ENCODE data around the gene RTN4RL2. TPM values are rescaled to one million over a fixed set of nuclear protein-coding genes. Genes with fewer than 3 reads are reported as not detected.
A peak's percentile ranks its signal among the peaks of the same experiment; 100 is the strongest.

Gene RTN4RL2
- total RNA-seq, 1 experiment from 2014 or later: 4.6 TPM

GRCh38 chr11:57427727-57428082, 32.6 kb upstream of the RTN4RL2 start:
- intact Hi-C loops (cut with micrococcal nuclease; ENCODE audit: unreplicated experiment): loop anchor here (5.0 kb wide), 1 partner anchor 65 kb away; no protein-coding TSS in a partner anchor

GRCh38 chr11:57428643-57429042, 31.7 kb upstream of the RTN4RL2 start:
- POLR2A ChIA-PET (ENCODE audit: unreplicated experiment): no interaction called here
- Histone ChIP-seq H4K20me1 (ENCODE audit: insufficient read depth) (no peaks in the 10 kb centered on the region), H3K4me1 (replicated peaks; ENCODE audit: insufficient read depth) (peaks cover 59% of the 10 kb centered on the region), H3K79me2 (ENCODE audit: low read depth) (peaks cover 31% of the 10 kb centered on the region), H3K9me2 (ENCODE audit: insufficient read depth) (no peaks in the 10 kb centered on the region), H3K27ac (peak overlapping the region; percentile 91; the same call in 1 of the 2 replicates), H3F3A (ENCODE audit: insufficient read depth, low read depth) (peaks cover 44% of the 10 kb centered on the region), H3K4me2 (no peak overlapping the region), H3K4me3 (no peak overlapping the region), H3K27me3 (ENCODE audit: insufficient read depth, low read depth) (no peaks in the 10 kb centered on the region), H3K9me3 (ENCODE audit: insufficient read depth, low read depth) (no peaks in the 10 kb centered on the region), H2AFZ (no peak overlapping the region), H3K36me3 (ENCODE audit: low read depth) (peaks cover 12% of the 10 kb centered on the region; the same call in 1 of the 2 replicates)
- TF ChIP-seq CTCF (conservative IDR thresholded peaks at IDR 0.05) (no peak), EZH2 (IDR thresholded peaks at IDR 0.05; ENCODE audit: low read depth) (no peak)
- CTCF ChIA-PET: no interaction called here
- BruUV-seq (replicated peaks): no TSS peak
- intact Hi-C loops (cut with micrococcal nuclease; ENCODE audit: unreplicated experiment): loop anchor here (5.0 kb wide), 1 partner anchor 64 kb away; no protein-coding TSS in a partner anchor
- no peak for DNase-seq

More at GRCh38 chr11:57427727-57428082, 32.6 kb upstream of the RTN4RL2 start:
- peak overlapping the region; percentile 75 for H2AFZ ChIP-seq
- peak overlapping the region; percentile 96 for H3K4me2 ChIP-seq
- CTCF ChIA-PET: interaction anchor here (0.6 to 1.1 kb wide), 4 partner anchors 51 to 106 kb away, joined by 3 to 5 read pairs (median 4); no protein-coding TSS in a partner anchor
- TF ChIP-seq EZH2 (IDR thresholded peaks at IDR 0.05; ENCODE audit: low read depth) (no peak), CTCF (conservative IDR thresholded peaks at IDR 0.05) (no peak)
- peaks cover 21% of the 10 kb centered on the region for H3K36me3 ChIP-seq (ENCODE audit: low read depth)
- H3K27ac ChIP-seq: peak overlapping the region; percentile 91
- no peaks in the 10 kb centered on the region for H3K9me3 ChIP-seq (ENCODE audit: insufficient read depth, low read depth)
- no TSS peak for BruUV-seq (replicated peaks)
- no peaks in the 10 kb centered on the region for H4K20me1 ChIP-seq (ENCODE audit: insufficient read depth)
- H3K4me1 ChIP-seq (replicated peaks; ENCODE audit: insufficient read depth): peaks cover 50% of the 10 kb centered on the region
- peaks cover 39% of the 10 kb centered on the region for H3K79me2 ChIP-seq (ENCODE audit: low read depth)
- DNase-seq: no peak
- H3K4me3 ChIP-seq: peak overlapping the region; percentile 73; the same call in 1 of the 2 replicates
- H3F3A ChIP-seq (ENCODE audit: insufficient read depth, low read depth): peaks cover 47% of the 10 kb centered on the region
- POLR2A ChIA-PET (ENCODE audit: unreplicated experiment): interaction anchor here (0.7 kb wide), 2 partner anchors 967 to 1710 kb away, joined by 6 to 7 read pairs; no protein-coding TSS in a partner anchor
- H3K9me2 ChIP-seq (ENCODE audit: insufficient read depth): no peaks in the 10 kb centered on the region
- no peaks in the 10 kb centered on the region for H3K27me3 ChIP-seq (ENCODE audit: insufficient read depth, low read depth)

- H3K36me3 ChIP-seq (ENCODE audit: low read depth): no peaks in the 10 kb centered on the region
- CTCF ChIA-PET: no interaction called here
- no peaks in the 10 kb centered on the region for H3K9me3 ChIP-seq (ENCODE audit: insufficient read depth, low read depth)
- no peaks in the 10 kb centered on the region for H3K27me3 ChIP-seq (ENCODE audit: insufficient read depth, low read depth)
- peaks cover 49% of the 10 kb centered on the region for H3F3A ChIP-seq (ENCODE audit: insufficient read depth, low read depth)
- H3K4me3 ChIP-seq: no peak overlapping the region
- POLR2A ChIA-PET (ENCODE audit: unreplicated experiment): no interaction called here
- H2AFZ ChIP-seq: no peak overlapping the region
- H3K4me1 ChIP-seq (replicated peaks; ENCODE audit: insufficient read depth): peaks cover 61% of the 10 kb centered on the region
- H3K27ac ChIP-seq: no peak overlapping the region
- intact Hi-C loops (cut with micrococcal nuclease; ENCODE audit: unreplicated experiment): loop anchor here (5.0 kb wide), 1 partner anchor 62 kb away; no protein-coding TSS in a partner anchor
- DNase-seq: no peak
- no peaks in the 10 kb centered on the region for H3K9me2 ChIP-seq (ENCODE audit: insufficient read depth)
- no TSS peak for BruUV-seq (replicated peaks)
- no peak overlapping the region for H3K4me2 ChIP-seq
- H3K79me2 ChIP-seq (ENCODE audit: low read depth): peaks cover 18% of the 10 kb centered on the region
- TF ChIP-seq EZH2 (IDR thresholded peaks at IDR 0.05; ENCODE audit: low read depth) (no peak), CTCF (conservative IDR thresholded peaks at IDR 0.05) (no peak)
- no peaks in the 10 kb centered on the region for H4K20me1 ChIP-seq (ENCODE audit: insufficient read depth)
Observed at GRCh38 chr11:57429946-57430345, 30.4 kb upstream of the RTN4RL2 start.

All from PC-9 (cell line).